HL-60/S4 treated with retinoic acid at 250 ng/mL for 4 days and 3 days (cell line): Measurements from ENCODE around the gene RACGAP1.

Source experiments
- in situ Hi-C: fragments of 300-500 bp; cut with MboI; formaldehyde crosslinking; loops from 2 replicates; pipeline ENCODE4 v1.7.0; 2022; ENCODE audit warnings: low sequenced_read_pairs

Gene RACGAP1

DNA sequence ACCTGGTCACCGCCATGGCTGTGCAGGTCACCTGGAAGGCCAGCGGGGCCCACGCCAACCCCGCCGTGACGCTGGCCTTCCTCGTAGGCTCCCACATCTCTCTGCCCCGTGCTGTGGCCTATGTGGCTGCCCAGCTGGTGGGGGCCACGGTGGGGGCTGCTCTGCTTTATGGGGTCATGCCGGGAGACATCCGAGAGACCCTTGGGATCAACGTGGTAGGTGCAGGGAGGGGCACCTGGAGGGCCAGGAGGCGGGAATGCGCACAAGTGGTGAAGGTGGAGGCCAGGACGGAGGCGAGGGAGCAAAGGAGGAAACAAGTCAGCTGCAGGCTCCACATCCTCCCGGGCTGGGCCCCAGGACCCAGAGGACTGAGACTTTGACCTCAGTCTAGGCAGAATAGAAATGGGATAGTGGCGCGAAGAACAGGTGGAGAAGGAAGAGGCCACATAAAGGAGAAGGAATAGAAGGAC is 51.9 kb downstream of the RACGAP1 start:
- in situ Hi-C loops, result loop anchor here (5.0 to 10.0 kb wide), 2 partner anchors 84 to 201 kb away; partner anchors contain the start of gene ASIC1

DNA sequence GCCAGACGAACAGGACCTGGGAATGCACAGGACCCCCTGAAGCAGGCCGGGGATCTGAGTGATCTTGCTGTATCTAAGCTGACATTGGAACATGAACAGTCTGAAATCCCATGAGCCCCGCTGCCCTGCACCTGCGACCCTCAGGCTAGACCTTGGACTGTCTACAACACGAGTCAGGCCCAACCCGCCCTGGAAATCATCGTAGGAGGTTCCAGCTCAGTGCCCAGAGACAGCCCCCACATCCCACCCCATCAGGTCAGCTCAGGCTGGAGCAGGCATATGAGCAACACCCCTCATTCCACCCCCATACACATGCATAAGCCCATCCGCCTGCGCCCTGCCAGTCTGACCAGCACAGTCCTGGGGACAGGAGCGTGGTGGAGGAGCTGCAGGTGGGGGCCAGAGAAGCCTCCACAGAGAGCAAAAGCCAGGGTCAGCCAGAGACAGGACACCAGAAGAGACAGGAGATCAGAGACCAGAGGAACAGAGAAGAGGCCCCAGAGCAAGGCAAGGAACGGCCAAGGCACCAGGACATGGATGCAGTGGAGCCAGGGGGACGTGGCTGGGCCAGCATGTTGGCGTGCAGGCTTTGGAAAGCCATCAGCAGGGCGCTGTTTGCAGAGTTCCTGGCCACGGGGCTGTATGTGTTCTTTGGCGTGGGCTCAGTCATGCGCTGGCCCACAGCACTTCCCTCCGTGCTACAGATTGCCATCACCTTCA is 52.5 kb downstream of the RACGAP1 start, which contains the start of gene AQP6:
TSS of gene AQP6 (plus strand) at position 307 of the 720 bp plus-strand sequence. CDS start at position 534, 227 bp downstream.
- in situ Hi-C loops, result loop anchor here (5.0 to 10.0 kb wide), 2 partner anchors 84 to 202 kb away; partner anchors contain the start of gene ASIC1

DNA sequence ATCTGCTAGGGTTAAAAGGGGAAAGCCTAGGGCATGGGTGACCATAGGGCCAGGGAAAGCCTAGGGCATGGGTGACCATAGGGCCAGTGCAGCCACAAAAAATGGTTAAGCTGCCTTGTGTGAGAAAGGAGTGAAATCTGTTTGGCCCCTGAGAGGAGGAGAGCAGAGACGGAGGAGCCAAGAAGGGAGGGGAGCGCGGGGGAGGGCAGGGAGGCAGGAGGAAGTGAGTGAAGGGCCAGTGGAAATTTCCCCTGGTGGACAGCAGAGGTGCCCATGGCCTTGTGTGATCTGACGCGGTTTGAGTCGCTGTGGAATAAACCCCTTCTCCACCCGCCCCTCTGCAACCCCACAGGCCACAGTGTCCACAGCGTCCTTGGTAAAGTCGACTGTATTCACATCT is 53.2 kb downstream of the RACGAP1 start:
- in situ Hi-C loops, result loop anchor here (5.0 to 10.0 kb wide), 2 partner anchors 85 to 203 kb away; partner anchors contain the start of gene ASIC1

DNA sequence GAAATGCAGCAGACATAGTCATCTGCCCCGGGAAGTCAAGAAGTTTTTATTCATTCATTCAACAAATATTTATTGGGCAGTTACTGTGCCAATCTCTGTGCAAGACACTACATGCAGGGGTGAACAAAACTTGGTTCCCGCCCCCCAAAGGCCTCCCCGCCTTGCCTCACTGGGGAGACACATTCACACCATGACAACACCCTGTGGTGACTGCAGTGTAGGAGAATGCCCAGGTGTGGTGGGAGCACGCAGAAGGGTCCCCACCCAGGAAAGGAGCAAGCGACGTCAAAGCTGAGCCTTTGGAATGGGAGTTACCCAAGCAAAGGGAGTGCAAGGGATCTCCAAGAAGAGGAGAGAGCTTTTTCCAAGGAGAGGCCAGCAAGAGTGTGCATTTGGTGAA is 54.2 kb downstream of the RACGAP1 start:
- in situ Hi-C loops, result loop anchor here (5.0 to 10.0 kb wide), 2 partner anchors 86 to 204 kb away; partner anchors contain the start of gene ASIC1

DNA sequence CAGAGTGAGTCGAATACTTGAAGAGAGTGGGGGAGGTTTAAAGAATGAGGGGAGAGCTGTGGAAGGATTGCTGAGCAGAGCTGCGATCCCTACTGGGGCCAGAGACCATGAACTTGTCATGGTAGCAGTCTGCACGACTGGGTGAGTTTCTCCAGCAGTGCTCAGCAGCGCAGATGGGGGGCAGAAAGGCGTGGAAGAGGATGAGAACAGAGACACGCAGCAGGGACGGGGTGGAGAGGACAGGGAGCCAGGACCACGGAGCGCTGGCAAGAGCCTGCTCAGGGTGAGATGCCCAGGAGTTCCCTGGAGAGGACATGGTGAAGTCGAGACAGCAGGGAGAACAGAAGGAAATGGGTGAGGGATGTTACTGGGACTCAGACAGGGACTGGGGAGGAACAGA is 54.6 kb downstream of the RACGAP1 start:
- in situ Hi-C loops, result loop anchor here (5.0 to 10.0 kb wide), 2 partner anchors 87 to 204 kb away; partner anchors contain the start of gene ASIC1

DNA sequence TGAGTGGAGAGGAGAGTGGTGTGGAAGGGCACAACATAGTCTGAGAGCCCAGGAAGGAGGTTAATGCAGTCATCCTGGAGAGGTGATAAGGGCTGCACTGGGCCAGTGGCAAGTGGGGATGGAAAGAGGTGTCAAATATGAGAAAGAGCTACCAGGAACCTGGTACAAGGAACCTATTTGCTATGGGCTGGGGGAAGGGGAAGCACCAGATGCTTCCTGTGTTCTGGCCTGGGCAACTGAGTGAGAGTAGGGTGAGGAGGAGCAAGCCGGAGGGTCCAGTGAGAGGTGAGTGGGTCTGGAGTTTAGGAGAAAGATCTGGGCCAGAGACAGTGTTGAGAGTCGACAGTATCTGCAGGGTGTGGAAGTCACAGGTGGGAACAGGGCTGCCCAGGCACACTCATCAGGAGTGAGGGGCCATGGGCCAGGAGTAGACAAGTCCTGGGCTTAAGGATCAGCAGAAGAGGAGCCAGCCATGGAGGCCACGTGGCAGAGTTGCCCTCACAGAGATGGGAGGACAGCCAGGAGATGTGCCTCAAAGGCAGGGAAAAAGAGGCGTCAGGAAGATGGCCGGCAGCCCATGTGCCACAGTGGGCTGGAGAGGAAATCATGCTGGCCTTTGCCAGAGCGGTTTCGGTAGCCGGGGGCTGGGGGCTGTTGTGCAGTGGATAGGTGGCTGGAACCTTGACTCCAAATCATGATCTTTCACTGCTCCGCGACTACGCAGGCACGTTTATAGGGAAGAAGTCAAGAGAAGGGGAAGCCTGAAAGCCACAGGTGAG is 55.5 kb downstream of the RACGAP1 start:
- in situ Hi-C loops, result loop anchor here (5.0 to 10.0 kb wide), 2 partner anchors 87 to 205 kb away; partner anchors contain the start of gene ASIC1

DNA sequence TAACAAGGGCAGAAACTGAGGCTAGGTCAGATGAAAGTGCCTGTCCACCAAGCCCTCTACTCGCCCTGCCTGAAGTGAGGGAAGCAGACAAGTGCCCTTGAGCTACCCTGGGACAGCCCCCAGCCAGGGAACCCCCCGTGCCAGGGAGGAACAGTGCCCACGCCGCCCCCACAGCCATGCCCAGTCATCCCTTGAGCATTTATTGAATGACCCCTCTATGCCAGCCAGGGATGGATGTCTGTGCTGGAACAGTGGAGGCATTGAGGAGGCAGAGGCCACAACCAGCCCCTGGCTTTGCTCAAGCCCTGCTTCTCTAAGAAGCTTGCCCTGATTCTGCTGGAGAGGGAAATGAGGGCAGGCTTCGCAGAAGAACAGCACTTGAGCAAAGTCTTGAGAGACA is 56.3 kb downstream of the RACGAP1 start:
- in situ Hi-C loops, result no loop called here

DNA sequence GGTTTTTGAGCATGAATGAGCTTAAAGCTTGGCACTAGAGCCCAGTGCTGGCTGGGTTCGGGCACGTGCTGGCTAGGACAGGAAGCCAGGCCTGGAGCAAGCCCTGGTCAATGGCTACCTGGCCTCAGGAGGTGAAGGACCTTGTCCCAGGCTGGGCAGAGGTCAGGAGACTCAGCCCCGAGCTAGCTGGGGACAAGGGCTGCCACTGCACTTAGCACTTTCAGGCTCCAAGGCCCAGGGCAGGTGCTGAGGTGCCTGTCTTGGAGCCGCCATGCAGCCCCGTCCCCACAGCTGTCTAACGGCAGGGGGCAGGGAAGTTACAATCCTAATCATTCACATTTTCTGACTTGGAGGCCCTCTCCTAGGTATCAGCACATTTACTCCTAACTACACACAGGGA is 56.8 kb downstream of the RACGAP1 start:
- in situ Hi-C loops, result no loop called here

DNA sequence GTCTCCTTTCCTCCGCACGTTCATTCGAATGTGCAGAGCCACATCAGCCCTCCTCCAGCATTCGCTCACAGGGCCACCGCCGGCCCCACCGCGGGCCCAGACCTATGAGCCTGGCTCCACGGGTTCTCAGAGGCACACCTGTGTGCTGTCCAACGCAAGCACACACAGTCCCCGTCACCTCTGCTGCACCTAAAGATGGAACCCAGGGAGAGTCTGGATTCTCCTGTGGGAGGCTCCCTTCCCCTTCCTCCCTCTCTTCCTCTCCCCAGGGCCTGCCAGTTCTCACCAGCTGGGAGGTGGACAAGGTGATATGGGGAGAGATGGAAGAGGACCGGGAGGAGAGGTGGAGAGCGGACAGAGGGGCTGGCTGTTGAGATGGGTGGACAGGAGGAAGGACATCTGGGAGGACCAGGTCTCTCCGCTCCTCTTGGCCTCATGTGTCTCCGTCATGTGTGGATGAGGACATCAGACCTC is 57.5 kb downstream of the RACGAP1 start:
- in situ Hi-C loops, result no loop called here

DNA sequence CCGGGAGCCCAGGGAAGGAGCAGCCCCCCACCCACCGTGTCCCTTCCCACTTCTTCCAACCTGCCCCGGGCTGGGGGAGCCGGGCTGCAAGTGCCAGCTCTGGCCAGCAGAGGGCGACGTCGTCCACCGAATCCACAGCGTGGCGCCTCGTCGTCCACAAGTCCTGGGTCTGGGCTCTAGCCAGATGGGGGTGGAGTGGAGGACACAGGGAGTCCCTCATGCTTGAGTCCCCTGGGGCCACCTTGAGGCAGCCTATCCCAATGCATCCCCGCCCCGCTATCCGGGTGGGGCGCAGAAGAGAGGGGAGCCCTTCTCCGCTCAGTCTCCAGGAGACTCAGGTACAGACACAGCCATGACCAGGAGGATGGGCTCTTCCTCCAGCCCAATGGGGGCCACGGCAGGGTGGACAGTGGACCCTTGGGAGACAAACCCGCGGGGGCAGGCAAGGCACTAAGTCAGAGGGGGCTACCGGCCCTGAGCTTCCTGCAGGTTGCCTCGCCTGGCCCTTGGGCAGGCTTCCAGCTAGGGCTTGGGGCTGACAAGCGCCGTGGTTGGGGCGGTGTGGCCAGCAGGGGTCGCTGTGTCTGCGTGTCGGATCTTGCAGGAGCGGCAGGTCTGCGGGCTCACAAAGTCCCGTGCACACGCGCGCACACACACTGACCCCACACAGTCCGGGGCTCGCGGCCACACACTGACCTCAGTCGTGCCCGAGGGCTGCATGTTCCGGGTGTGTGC is 58.1 kb downstream of the RACGAP1 start:
- in situ Hi-C loops, result no loop called here

DNA sequence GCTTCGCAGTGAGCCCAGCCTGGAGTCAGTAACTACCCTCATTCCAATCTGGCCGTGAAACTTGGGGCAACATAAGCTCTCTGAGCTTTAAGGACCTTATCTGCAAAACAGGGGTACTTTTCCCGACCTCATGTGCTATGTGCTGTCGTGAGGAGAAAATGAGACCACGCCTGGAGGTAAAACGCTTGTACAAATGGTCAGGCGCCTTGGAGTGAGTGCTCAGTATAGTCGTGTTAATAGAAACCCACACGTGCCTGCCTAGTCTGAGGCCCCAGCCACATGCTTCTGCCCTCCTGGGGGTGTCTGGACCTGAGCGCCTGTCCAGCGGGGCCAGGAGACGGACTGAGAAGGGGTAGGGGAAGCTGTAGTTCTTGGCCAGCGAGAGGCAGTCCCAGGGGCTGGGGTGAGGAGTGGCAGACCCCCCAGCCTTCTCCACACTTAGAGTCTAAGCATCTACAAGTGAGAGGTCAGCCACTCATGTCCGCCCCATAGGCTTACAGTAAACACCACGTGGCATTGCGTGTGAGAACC is 58.7 kb downstream of the RACGAP1 start:
- in situ Hi-C loops, result no loop called here

DNA sequence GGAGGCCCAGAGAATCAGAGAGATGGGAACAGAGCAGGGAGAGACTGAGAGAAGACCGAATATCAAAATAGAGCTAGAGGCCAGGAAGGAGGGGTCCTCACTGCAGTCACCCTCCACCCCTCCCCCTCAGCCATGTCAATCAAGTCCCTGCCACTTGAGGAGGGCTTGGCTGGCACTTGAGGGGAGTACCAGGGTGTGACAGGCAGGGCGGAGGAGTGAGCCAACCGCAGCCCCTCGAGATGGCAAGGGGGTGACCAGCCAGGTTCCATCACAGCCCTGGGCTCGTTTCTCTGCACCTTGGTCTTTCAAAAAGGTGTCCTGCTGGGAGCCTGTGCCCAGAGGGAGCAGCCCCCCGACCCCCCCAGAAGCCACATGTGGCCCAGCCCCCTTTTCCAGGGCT is 59.5 kb downstream of the RACGAP1 start:
- in situ Hi-C loops, result no loop called here

DNA sequence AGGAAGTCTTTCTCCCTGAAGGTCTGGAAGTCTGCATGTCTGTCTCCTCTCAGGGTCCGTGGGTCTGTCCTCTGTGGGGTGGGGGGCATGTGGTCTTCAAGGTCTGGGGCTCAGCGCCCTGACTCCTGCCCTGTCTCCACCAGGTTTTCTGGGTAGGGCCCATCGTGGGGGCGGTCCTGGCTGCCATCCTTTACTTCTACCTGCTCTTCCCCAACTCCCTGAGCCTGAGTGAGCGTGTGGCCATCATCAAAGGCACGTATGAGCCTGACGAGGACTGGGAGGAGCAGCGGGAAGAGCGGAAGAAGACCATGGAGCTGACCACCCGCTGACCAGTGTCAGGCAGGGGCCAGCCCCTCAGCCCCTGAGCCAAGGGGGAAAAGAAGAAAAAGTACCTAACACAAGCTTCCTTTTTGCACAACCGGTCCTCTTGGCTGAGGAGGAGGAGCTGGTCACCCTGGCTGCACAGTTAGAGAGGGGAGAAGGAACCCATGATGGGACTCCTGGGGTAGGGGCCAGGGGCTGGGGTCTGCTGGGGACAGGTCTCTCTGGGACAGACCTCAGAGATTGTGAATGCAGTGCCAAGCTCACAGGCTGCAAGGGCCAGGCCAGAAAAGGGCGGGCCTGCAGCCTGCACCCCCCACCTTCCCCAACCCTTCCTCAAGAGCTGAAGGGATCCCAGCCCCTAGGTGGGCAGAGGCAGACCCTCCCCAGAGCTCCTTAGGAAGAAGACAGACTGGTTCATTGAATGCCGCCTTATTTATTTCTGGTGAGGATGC is 60.3 kb downstream of the RACGAP1 start:
- in situ Hi-C loops, result no loop called here

DNA sequence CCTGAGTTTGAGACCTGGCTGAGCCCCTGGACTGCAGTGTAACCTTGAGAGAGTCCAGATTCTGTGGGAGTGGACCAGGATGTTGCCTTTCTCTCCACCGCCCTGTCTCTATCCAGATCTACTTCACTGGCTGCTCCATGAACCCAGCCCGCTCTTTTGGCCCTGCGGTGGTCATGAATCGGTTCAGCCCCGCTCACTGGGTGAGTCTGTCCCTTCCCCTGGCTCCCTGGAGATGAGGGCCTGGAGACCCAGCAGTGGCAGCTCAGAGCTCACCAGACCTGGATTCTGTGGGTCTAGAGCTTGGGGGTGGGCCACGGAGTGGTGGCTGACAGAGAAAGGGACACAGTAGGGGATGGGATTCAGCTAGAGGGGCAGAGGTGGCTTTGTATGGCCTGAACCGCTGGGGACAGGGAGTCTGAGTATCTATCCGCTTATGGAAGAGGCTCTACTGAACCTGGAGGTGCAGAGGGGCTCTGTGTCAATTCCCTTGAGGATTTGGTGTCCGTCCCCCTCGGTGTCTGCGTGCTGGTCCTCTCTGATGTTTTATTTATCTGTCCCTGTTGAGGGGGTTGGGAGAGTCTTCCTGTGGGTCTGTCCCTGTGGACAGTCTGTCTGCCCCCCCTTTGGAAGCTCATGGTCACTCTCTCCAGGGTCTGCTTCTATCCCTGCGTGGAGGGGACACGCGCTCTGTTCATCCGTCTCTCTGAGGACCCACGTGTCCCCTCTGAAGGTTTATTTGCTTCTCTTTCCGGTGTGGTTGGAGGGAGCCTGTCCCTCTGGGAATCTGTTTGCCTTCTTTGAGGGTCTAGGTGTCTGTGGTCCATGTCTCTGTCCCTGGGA is 61.1 kb downstream of the RACGAP1 start:
- in situ Hi-C loops, result no loop called here

DNA sequence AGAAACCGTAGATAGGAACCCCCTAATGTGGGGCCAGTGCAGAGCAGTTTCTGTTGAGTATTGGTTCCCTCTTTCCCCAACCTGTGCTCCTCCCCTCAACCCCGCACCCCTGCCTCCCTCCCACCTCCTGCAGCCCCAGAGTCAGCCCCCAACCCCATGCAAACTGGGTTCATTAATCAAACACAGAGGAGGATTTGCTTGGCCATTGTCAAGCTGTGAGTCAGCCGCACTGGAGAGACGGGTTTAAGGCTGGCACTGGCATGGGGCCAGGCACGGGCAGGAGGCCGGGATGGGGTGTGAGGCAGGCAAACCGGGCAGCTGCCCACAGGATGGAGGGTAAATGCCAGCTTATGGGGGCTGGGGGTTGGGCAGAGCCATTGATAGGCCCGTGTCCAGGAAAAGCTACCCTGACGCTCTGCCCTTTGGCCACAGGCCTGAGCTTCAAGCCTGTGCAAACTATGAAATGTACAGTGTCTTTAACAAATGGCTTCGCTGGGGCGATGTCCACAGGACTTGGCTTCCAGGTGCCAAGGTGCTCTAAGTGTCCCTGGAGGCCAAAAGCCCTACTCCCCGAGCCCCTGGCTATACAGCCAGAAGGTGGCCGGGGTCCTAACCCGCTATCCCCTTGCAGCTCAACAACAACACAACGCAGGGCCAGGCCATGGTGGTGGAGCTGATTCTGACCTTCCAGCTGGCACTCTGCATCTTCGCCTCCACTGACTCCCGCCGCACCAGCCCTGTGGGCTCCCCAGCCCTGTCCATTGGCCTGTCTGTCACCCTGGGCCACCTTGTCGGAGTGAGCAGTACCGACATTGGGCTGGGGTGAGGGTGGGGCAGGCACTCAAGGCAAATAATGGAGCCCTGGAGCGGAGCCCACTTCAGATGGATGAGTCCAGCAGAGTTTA is 62.2 kb downstream of the RACGAP1 start:
- in situ Hi-C loops, result no loop called here

DNA sequence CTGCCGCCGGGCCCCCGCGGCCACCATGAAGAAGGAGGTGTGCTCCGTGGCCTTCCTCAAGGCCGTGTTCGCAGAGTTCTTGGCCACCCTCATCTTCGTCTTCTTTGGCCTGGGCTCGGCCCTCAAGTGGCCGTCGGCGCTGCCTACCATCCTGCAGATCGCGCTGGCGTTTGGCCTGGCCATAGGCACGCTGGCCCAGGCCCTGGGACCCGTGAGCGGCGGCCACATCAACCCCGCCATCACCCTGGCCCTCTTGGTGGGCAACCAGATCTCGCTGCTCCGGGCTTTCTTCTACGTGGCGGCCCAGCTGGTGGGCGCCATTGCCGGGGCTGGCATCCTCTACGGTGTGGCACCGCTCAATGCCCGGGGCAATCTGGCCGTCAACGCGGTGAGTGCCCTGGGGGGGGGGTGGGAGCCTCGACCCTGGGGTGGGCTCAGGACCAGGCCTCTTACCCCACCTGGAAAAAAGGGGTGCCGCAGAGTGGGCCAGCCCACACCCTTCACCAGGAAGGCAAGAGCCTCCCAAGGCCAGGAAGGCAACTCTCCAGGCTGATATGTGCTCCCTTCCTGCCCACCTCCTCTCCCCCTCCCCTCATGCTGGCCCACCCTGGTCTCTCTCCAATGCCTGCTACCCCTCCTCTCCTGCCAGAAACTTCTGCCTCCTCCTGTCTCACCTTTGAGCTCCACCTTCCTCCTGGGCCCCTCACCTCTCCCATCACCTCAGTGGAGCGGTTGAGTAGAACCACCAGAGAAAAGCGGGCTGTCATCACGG is 63.1 kb downstream of the RACGAP1 start:
- in situ Hi-C loops, result no loop called here
